ENCODE data around the gene TMEM208.

The TMEM208 gene

GRCh38 chr16:67252609-67253497 lies 25.9 kb downstream of the TMEM208 start:
- no peak for TF ChIP-seq CTCF (IDR thresholded peaks at IDR 0.05; ENCODE audit: control insufficient read depth, extremely low read depth, insufficient read depth)
- DNase-seq (ENCODE audit: low read depth): no peak
- no peak overlapping the region for H3K4me3 ChIP-seq (ENCODE audit: low read depth, low read length)

GRCh38 chr16:67254801-67255552 lies 28.0 kb downstream of the TMEM208 start:
- no peak overlapping the region for H3K4me3 ChIP-seq (ENCODE audit: low read depth, low read length)
- TF ChIP-seq CTCF (IDR thresholded peaks at IDR 0.05; ENCODE audit: control insufficient read depth, extremely low read depth, insufficient read depth): no peak
- no peak for DNase-seq (ENCODE audit: low read depth)

DNA sequence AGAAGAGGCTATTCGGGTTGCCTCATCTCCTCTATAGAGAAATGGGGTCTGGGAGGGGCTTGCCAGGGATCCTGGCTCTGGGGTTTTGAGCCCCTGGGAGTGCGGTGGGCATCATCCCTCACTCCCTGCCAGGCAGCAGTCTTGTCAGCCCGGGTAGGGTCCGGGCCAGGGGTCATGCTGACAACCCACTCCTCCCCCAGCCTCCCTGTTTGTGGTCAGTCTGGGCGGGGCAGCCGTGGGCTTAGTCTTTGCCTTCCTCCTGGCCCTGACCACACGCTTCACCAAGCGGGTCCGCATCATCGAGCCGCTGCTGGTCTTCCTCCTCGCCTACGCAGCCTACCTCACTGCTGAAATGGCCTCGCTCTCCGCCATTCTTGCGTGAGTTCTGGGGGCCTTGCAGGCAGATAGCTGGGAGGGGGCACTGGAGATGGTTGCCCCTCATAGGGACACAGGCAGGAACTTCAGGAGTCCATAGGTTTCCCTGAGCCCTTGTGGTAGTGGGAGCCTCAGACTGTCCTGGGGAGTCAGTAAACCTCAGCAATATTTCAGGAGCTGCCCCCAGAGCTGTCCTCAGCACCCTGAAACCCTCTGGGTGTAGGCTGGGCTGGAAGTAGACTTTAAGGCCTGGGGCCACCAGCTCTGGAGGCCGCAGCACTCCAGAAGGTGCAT lies 28.8 kb downstream of the TMEM208 start:
- TF ChIP-seq CTCF (IDR thresholded peaks at IDR 0.05; ENCODE audit: control insufficient read depth, extremely low read depth, insufficient read depth): no peak
- no peak for DNase-seq (ENCODE audit: low read depth)
- no peak overlapping the region for H3K4me3 ChIP-seq (ENCODE audit: low read depth, low read length)

- H3K4me3 ChIP-seq (ENCODE audit: low read depth, low read length): no peak overlapping the region
- no peak for TF ChIP-seq CTCF (IDR thresholded peaks at IDR 0.05; ENCODE audit: control insufficient read depth, extremely low read depth, insufficient read depth)
- no peak for DNase-seq (ENCODE audit: low read depth)
Measured at GRCh38 chr16:67256701-67257230, 29.8 kb downstream of the TMEM208 start.

DNA sequence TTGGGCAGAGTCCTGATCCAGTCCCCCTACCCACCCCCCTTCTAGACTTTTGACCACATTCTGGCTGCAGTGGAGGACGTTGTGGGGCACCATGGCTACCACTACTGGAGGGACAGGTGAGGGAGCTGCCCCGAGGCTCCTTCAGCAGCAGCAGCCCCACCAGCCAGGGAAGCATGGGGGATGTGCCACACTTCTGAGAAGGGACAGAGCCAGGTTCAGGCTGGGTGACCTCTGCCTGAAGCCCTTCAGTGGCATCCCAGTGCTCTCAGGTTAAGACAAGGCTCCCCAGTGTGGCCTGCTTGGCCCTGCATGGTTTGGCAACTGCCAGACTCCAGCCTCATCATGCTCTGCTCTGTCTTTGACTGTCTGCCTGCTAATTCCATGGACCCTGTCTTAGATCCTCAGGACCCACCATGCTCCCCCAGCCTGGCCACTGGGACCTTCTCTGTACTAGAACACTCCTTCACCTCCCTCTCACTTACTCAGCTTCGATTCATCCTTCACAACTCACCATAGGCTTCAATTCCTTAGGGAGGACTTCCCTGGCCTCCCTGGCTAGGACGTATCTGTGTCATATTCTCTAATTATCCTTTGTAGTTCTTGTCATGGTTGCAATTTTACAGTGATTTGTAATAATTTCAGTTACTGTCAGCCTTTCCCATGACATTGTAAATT lies 30.7 kb downstream of the TMEM208 start:
- DNase-seq (ENCODE audit: low read depth): no peak
- no peak overlapping the region for H3K4me3 ChIP-seq (ENCODE audit: low read depth, low read length)
- TF ChIP-seq CTCF (IDR thresholded peaks at IDR 0.05; ENCODE audit: control insufficient read depth, extremely low read depth, insufficient read depth): no peak

- no peak overlapping the region for H3K4me3 ChIP-seq (ENCODE audit: low read depth, low read length)
- no peak for TF ChIP-seq CTCF (IDR thresholded peaks at IDR 0.05; ENCODE audit: control insufficient read depth, extremely low read depth, insufficient read depth)
- no peak for DNase-seq (ENCODE audit: low read depth)
Measured at GRCh38 chr16:67258161-67258835, 31.4 kb downstream of the TMEM208 start.

All from LNCaP clone FGC (cell line).